ENCODE data around the gene HIVEP3.

Gene HIVEP3

DNA sequence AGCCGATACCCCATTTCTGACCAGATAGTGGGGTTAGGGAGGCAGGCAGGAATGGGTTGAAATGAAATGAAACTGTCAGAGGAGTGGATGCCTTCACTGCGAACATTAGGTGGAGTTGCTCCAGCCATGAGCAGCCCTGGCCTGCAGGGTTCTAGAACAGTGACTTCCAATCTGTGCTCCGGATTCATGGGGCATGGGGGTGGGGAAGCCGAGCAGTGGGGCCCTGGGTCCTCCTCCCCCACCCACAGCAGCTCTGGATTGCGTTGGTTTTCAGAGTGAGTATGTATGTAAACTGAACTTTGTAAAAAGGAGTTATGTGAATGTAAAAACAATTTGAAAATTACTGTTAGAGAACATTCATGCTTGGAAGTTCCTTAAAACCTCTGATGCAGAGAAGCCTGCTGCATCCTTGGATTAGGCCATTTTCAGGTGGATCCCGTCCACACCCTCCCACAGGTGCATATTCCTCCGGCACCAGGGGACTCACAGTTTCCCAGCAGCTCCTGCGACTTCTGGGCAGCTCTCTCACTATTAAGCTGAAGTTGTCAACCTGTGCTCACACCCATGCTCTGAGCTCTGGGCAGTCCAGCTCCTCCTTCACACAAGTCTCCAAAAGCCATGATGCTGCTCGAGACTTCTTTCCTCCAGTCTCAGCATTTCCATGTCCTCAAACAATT, 379.8 kb downstream of the HIVEP3 start:
- DNase-seq, result no peak

DNA sequence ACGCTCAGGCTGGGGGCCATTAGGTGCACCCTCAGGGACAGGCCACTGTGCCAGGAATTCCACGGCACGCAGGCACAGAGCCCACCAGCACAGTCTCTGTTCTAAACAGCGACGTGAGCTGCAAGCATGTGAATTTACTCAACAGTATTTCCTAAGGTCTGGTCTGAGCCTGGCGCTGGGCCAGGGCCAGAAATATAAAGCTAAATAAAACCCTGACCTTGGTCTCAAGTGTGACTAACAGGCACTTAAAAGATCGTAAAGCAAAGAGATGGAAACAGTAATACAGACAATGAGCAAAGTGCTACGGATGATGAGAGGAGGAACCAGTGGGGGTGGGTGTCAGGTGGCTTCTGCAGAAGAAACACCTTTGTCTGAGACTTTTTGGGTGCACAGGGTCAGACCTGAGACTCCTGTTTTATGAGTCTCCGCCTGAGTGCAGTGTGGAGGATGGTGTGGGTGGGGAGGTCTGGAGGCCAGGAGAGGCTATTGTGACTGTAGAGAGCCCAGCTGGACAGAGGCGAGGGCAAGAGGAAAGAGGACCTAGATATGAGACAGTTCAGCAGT, 380.9 kb downstream of the HIVEP3 start:
- DNase-seq, result no peak

GRCh38 chr1:41537251-41537650, 381.5 kb downstream of the HIVEP3 start:
- DNase-seq, result no peak

DNA sequence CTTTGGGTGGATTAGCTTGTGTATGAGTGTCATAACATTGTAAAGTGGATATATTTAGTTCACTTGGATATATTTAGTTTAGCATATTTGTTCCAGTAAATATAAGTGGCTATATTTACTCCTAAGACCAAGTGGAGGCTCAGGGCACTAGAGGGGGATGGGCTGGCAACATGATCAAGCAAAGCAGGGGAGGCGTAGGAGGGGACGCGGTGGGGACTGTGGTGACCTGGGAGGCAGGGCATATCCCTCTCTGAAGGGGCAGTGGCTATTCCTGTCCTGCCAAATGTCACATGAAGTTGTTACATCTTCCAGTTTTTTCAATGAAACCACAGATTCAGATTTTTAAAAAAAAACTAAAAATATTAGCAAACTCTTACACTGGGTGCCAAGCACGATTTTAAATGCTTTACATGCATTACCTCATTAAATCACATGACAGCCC, 382.3 kb downstream of the HIVEP3 start:
- no peak for DNase-seq

DNA sequence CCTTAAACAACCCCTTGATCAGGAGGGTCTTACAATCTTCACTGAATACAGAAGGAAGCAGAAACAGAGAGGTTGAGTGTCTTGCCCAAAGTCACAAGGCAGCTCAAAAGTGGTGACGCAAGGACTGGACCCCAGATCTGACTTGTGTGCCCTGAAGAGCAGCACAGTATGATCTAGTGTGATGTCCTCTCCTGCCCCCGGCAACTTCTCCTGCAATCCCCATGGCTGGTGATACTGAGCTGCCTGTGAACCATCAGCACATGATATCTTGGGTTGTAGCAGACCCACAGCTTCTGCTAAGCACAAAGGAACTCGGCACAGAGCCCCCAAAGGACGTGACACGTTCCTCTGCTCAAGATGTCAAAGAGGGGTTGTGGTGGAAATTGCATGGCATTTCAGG, 383.0 kb downstream of the HIVEP3 start:
- DNase-seq, result no peak

DNA sequence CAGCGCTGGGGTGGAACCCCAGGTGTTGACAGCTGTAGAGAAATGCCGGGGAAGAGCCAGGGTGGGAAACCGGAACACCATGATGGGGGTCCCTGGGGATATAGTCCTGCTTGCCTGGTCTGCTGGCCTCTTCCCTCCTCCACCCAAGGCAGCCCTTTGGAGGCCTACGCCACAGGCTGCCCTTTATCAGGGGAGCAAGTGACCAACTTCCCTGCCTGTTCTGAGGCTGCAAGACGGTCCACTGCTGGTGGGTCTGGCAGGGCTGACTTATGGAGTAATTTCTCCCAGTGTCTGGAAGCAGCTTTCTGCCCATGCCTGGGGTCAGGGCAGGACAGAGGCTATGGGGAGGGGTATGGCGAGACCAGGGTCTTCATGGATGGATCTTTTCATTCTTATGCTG, 383.4 kb downstream of the HIVEP3 start:
- no peak for DNase-seq

DNA sequence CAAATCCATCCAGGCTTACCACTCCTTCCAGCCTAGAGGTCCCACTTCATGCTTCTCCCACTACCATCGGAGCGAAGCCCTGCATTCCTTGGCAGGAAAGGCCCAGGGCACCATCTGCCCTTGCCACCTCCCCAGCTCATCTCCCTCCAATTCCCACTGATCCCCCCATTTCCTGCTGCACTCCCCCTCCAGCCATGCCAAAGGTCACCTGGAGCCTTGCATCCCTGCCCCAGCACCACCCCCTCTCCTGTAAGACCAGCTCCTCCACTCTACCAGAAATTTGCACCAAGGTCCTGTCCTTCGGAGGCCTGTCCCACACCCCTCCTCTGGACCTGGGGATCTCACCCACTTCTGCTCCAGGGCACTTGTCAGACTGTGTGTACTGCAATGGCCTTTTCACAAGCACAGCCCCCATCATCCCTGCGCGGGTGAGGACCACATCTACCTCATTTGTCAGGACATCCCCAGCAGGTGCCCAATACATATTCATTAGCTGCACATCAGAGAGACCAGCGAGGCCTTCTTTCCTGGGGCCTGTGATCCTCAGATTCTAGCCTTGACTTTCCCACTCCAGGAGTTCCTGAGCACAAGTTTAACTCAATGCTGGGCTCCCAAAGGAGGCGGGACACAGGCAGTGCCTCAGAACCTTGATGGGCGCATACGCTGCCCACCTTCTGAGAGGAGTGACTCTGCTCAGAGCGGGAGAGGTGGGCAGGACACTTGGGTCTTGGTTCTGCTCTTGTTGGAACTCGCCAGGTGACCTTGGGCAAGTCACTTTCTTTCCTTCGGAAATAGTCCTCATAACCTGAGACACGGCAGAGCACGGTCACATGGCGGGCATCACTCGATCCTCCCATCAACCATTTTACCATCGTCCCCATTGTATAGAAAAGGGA, 384.3 kb downstream of the HIVEP3 start:
- no peak for DNase-seq

GRCh38 chr1:41533731-41534080, 385.0 kb downstream of the HIVEP3 start:
- no peak for DNase-seq

- no peak for DNase-seq
These were observed 385.5 kb downstream of the HIVEP3 start for GRCh38 chr1:41533016-41533730.

DNA sequence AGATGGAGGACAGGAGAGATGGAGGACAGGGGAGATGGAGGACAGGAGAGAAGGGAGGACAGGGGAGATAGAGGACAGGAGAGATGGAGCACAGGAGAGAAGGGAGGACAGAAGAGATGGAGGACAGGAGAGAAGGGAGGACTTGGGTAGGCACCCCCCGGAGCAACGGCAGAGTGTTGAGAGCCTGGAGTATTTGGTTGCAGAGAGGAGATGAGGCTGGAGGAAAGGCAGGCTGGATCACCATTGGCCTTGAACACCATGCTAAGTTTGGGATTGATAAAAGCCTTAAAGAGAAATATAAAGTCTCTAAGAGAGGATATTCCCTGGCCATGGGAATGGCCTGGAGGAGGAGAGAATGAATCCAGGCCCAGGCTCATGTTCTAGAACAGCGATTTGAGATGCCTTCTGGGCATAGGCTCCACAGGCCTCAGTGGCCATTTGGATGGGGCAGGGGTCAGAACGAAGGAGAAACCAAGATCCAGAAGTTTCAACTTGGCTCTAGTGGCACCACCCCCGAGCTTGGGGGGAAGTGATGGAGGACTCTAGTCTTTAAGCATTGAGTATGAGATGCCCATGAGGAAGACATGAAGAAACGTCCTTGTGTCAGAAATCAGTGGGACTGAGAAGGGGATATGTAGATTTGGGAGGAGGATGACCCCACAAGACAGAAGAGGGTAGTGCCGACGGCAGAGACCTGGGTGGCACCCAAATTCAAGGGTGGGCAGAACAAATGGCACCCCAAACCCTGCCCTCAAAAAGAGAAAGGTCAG, 386.3 kb downstream of the HIVEP3 start:
- no peak for DNase-seq

DNA sequence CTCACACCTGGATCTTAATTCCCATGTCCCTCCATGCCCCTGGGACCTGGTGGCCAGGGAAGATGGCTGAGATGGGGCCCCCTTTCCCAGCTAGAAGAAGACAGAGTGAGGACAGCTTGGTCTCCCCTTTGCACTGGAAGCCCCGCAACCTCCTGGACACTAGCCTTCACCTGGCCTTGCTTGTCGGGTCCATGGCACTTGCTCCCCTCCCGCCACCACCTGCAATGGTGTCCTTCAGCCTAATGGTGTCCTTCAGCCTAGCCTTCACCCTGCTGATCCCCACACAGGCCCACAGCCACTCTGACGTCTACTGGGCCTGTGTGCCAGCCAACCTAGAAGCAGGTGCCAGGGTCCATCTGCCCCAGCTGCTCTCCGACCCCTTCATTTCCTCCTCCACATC, 388.3 kb downstream of the HIVEP3 start:
- no peak for DNase-seq

DNA sequence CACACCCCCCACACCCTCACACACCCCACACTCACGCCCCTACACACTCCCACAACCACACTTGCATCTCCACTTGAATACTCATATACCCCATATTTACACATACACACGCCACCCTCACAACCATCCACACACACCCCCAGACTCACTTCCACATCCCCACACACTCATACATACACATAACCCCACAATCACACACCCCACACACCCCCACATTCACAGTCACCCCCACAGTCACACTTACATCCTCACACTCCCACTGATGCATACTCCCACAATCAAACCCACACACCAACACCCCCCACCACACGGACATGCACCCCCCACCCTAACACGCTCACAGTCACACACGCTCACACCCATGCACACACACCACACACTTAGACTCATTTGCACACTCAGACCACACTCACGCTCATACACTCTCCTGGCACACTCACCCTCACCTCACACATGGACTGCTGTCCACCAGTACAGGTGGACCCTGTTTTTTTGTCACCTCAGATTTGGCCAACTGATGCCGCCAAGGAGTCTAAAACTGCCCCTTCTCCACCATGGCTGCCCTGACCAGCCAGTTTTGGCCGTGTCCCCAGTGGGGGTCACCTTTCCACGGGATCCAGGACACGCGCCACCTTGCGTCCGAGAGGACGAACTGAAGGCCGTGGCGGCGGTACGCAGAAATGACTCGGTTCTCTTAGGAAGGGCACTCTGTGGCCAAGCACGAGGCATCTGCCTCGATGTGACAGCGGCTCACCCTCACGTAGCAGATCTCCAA, 388.9 kb downstream of the HIVEP3 start:
- no peak for DNase-seq

DNA sequence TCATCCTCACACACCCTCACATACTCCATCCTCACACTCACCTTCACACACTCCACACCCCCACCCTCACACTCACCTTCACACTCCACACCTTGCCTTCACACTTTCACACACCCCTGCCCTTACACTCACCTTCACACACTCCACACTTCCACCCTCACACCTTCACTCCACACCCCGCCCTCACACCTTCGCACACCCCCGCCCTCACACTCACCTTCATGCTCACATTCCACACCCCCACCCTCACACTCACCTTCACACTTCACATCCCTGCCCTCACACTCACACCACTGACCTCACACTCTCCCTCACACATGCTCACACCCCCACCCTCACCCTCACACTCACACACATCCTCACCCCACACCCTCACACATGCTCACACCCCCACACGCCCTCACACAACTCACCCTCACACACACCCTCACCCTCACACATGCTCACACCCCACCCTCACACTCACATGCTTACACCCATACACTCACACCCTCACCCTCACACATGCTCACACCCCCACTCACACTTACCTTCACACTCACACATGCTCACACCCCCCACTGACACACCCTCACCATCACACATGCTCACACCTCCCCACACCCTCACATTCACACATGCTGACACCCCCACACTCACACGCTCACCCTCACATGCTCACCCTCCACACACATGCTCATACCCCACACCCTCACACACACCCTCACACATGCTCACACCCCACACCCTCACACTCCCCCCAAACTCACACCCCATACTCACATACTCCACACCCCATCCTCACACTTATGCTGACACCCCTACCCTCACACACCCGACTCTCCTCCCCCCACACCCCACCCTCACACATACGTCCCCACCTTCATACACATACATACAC, 389.8 kb downstream of the HIVEP3 start:
- no peak for DNase-seq

DNA sequence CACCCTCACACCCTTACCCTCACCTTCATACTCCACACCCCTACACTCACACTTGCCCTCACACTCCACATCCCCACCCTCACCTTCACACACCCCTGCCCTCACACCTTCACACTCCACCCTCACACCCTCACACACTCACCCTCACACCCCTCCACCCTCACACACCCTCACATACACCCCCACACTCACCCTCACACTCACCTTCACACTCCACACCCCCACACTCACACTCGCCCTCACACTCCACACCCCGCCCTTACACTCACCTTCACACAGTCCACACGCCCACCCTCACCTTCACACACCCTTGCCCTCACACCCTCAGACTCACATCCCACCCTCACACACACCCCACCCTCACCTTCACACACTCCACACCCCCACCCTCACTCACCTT, 390.6 kb downstream of the HIVEP3 start:
- DNase-seq, result no peak

DNA sequence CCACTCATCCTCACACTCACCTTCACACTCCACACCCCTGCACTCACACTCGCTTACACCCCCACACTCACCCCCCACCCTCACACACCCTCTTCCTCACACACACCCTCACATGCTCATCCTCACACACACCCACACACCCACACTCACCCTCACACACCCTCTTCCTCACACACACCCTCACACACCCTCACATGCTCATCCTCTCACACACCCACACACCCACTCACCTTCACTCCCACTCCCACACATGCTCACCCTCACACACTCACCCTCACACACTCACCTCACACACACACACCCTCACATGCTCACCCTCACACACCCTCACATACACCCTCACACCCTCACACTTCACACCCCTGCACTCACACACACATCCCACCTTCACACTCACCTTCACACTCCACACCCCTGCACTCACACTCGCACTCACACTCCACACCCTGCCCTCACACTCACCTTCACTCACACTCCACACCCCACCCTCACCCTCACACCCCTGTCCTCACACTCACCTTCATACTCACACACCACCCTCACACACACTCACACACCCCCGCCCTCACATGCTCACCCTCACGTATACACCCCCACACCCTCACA, 391.7 kb downstream of the HIVEP3 start:
- no peak for DNase-seq

DNA sequence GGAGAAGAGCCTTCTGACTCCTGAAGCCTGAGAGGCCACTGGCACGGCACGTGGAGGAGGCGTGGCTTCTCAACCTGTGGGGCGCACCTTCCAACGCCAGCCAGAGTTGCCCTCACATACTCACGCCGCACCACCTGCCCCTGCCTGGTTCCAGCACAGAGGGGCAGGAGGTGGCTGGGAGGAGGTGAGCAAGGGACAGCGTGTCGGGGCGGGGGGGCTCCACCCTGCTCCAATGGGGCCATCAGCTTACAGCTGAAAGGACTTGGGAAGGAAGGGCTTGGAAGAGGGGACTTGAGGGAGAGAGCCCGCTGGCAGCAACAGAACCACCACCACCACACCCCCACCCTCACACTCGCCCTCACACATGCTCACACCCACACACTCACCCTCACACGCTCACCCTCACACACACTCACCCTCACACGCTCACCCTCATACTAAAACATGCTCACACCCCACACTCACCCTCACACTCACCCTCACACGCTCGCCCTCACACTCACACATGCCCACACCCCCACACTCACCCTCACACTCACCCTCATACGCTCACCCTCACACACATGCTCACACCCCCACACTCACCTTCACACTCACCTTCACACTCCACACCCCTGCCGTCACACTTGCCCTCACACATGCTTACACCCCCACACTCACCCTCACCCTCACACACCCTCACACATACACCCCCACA, 392.7 kb downstream of the HIVEP3 start:
- no peak for DNase-seq

DNA sequence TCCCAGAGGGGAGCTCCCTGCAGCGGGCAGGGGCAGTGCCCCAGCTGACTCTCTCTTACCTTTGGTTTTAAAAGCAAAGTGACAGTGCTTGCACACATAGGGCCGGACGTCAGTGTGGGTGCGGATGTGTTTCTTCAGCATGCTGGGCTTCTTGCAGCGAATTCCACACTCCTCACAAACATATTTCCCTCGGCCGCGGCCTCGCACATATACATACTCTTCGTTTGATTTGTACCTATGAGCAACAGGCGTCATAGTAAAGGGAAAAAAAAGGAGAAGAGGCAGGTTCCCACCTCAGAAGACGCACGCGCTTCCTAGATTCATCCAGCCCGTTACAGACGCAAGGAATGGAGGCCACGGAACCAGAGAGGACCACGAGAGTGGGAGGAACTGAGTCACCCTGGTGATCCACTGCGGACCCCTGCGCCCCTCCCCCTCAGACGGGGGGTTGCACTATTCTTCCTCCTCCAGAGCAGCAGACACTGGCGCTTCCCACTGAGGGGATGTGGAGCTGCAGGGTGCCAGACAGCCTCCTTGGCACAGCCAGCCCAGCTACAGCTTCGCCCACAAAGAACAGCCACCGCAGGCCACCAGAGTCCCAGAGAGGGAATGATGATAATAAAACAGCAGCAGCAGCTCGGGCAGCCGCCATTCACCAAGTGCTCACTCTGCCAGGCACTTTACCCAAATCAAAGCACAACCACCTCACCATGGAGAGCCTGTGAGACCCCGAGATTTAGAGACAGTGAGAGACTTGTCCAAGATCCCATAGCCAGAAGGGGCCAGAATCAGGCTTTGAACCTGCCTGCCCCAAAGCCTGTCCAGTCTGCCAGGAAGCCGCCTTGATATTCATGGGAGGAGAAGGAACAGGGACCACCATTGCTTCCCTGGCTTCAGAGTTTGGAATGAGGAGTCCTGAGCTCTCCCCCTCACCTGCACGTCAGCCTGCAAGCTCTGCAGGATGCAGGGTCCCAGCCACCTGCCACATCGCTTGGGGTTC, 393.7 kb downstream of the HIVEP3 start:
- DNase-seq, result no peak

GRCh38 chr1:41523949-41524675, 394.6 kb downstream of the HIVEP3 start:
- DNase-seq, result no peak

Measured in NCI-H524 treated with DMSO at 0.1 percent for 48 hours (cell line).